Measurements from ENCODE around the gene FAM161B. TPM values are rescaled to one million over a fixed set of nuclear protein-coding genes. Genes with fewer than 3 reads are reported as not detected.
"Not testable (repeated sequence)": the region's sequence is repeated elsewhere in the genome, so short reads cannot be mapped to it uniquely, and the experiment has no call there.

The FAM161B gene
- total RNA-seq, 1 experiment from 2014 or later: 2.1 TPM

DNA sequence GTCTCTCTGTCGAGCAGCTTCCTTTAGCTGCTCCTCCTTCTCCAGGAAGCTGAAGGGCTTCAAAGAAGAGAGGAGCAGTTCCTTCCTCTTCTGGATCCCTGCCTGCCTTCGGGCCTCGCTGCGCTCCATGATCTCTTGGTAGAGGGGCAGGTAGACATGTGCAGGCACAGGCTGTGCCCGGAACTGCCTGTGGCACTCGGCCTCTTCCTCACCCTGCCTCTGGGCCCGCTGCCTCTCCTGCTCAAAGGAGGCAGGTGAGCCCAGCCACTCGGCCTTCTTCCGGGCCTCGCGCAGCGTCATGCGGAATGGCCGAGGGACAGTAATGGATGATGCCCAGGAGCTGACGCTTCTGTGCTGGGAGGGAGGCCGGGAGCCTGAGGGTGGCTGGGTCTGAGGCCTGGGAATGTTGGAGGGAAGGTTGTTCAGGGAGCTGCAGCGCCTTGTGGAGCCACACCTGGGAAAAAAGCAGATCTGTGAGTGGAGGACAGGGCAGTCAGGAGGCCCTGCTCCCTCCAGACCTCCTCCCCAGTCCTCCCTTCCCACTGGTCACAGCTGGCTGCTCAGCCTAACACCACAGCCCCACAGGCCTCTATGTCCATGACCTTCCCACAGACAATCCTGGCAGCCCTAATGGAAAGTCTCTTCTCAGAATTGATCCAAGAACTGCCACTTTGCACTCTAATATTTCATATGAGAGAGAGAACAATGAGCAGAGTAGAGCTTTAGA, 5.3 kb downstream of the FAM161B start:
- no peak for DNase-seq (ENCODE audit: extremely low read depth, low read depth)

DNA sequence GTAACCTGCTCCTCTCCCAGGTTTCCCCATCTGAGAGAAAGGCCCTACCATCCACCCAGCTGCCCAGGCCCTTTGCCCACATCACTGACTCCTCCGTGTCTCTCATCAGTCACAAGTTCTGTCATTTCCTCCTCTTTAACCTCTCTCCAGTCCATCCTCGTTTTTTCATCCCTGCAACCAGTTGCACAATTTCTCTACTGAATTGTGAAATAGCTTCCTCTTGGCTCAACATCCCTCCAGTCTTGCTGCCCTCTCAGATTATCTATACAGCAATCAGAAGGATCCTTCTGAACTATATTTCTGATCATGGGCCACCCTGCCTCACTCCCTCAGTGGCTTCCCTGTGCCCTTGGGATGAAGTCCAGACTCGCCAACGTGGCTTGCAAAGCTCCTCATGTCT, 6.8 kb downstream of the FAM161B start:
- no peak for DNase-seq (ENCODE audit: extremely low read depth, low read depth)

DNA sequence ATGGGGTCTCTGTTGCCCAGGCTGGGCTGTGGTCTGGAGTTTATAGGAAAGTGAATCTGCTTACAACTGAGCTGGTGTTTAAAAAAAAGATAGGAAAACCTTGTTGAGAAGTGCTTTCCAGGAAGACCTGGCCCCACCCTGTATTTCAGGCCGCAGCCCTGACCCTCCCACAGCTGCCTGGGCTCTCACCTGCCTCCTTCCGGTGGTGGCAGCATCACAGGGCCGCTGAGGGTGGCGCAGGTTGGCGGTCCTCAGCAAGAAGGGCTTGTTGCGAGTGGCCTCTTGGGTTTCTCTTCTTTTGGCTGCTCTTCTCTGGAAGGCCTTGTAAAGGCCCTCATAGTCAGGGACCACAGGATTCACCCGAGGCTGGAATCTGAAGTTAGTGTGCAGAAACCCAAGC, 7.7 kb downstream of the FAM161B start:
- DNase-seq (ENCODE audit: extremely low read depth, low read depth): no peak

DNA sequence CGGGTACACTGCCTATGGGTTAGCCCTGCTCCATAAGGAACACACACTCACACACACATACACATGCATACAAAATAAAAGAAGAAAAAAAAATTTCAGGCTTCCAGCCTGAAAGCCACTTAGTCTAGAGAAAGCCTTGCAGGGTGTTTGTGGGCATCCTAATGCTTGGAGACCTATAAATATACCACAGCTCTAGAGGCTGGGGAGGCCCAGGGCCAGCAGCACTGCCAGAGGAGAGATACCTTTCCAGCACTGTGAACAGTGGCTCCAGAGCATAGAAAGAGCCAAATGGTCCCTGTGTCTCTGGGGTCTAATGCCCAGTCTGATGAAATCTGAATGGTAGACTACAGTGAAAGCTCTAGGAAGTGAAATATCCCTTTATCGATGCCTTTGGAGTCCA, 12.9 kb downstream of the FAM161B start:
- DNase-seq (ENCODE audit: extremely low read depth, low read depth): no peak

DNA sequence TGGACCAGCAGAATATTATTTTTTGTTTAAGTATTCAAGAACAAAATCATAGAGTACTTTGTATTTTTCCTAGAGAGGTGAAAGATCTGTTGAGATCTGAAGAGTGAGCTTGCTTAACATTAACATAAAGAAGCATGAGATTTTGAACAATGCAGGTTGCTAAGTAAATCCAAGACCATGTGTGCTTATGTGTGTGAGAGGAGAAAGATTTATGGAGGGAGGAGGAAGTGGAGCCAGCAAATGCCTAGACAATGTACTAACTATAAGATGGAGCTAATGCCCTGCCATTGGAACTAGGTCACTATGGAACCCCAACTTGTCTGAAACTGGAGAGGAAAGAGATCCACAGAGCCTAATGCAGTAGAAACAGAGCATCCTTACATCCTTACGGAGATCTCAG, 13.3 kb downstream of the FAM161B start:
- DNase-seq (ENCODE audit: extremely low read depth, low read depth): no peak

DNA sequence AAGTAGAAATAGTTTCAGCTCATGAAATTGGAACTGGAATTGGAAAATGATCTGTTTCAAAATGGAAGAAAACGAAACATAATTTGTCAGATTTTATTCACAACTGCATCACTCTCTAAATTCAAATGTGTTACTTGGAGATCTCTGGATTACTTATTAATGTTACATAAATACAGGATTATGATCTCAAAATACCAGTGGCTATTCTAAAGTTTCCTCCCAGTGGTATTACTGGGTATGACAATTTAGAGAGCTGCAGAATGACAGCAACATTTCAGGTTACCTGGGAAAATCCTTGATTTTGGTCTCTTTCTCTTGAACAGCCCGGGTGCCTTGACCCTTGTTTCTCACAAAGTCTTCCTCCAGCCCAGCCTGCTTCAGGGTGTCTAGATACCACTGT, 14.2 kb downstream of the FAM161B start:
- no peak for DNase-seq (ENCODE audit: extremely low read depth, low read depth)

DNA sequence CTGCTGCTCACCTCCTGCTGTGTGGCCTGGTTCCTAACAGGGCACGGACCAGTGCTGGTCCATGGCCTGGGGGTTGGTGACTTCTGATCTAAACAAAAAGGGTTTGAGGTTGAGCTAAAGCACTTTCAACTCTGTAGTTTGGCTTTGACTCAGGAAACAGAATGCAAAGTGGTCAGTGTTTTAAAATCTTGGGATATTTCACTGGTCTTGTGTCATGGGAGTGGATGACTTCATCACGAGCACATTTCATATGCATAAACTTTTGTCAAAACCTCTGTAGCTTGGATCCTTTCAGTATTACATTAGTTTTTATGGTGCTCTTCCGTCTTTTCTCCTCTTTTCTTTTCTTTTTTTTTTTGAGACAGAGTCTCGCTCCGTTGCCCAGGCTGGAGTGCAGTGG, 25.6 kb downstream of the FAM161B start:
- no peak for DNase-seq (ENCODE audit: extremely low read depth, low read depth)

DNA sequence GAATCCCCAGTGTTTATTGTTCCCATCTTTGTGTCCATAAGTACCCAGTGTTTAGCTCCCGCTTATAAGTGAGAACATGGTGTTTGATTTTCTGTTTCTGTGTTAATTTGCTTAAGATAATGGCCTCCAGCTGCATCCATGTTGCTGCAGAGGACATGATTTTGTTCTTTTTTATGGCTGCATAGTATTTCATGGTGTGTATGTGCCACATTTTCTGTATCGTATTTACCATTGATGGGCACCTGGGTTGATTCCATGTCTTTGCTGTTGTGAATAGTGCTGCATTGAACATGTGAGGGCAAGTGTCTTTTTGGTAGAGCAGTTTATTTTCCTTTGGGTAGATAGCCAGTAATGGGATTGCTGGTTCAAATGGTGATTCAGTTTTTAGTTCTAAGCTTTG, 30.4 kb downstream of the FAM161B start:
- not testable (repeated sequence) for DNase-seq (ENCODE audit: extremely low read depth, low read depth)

DNA sequence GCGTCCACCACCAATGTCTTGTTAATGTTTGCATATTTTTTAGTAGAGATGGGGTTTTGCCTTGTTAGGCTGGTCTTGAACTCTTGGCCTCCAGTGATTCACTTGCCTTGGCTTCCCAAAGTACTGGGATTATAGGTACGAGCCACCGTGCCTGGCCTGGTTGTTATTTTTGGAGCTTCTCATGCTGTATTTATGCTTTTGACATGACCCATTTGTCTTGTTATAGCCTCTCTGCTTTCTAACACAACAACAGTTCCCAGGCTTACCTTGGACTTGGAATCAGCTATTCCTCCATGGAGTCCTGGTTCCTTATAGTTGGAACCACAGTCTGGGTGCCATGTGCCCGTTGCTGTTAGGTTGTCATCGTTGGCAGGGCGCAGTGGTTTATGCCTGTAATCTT, 33.6 kb downstream of the FAM161B start:
- no peak for DNase-seq (ENCODE audit: extremely low read depth, low read depth)

DNA sequence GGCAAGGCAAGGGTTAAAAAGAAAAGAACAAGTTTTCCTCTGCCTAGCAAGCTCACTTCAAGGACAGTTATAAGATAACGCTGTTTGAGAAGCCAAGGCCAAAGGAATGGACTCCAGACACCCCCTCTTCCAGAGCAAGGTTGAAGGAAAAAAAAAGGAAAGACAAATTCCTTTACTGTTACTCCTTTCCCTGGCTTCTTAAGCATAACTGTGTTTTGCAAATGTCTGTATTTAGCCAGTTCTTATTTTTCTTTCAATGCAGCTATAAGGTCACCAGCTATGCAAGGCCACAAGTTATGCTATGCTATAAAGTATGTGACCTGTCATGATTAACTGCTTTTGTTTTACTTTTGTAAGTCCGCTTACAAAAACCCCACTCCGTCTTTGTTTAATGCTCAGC, 36.6 kb downstream of the FAM161B start:
- DNase-seq (ENCODE audit: extremely low read depth, low read depth): no peak

DNA sequence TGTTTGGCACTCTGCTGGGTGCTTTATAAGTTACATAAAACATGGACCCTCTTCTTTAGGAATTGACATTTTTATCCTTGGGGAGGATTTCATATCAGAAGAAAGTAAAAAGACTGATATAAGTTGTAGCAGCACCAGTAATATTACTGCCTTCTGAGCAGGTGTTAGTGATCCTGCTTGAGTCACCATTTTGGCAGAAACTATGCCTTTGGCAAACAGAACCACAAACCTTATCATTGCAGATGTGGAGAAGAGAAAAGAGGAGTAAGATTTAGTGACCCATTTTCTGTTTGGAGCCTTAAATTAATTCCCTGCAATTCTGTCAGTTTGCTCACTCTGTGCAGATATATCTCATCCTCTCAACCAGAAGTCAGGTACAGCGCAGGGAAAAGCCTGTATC, 40.2 kb downstream of the FAM161B start:
- no peak for DNase-seq (ENCODE audit: extremely low read depth, low read depth)

DNA sequence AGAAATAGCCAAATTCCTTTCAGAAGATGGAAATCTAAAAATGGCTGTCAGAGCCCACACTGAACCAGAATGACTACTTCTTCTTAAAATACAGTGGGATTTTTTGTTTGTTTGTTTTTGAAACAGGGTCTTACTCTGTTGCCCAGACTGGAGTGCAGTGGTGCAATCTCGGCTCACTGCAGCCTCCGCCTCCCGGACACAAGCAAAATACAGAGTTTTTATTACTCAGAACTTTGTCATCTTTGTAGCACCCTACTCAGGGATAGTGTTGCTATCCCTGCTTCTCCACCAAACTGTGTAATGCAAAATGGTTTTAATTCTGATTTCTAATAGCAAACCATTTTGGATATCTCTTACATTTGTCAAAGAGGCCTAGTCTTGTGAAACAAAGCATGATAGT, 46.9 kb downstream of the FAM161B start:
- DNase-seq (ENCODE audit: extremely low read depth, low read depth): no peak

DNA sequence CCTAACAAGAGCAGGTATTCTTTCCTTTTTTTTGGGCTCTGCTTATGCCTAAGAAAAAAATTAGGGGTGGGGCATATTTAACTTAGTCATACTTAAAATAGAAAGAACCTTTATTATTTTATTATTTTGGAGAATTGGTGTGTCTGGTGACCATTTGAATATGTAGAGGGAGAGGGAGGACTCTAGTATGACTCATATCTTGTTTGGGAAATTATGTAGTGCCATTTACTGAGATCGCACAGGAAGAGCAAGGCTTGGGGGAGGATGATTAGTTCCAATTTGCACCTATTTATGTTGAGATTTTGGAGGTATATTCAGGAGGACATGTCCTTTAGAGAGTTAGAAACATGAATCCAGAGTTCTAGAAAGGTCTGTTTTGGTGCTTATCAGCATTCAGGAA, 53.4 kb downstream of the FAM161B start:
- no peak for DNase-seq (ENCODE audit: extremely low read depth, low read depth)

DNA sequence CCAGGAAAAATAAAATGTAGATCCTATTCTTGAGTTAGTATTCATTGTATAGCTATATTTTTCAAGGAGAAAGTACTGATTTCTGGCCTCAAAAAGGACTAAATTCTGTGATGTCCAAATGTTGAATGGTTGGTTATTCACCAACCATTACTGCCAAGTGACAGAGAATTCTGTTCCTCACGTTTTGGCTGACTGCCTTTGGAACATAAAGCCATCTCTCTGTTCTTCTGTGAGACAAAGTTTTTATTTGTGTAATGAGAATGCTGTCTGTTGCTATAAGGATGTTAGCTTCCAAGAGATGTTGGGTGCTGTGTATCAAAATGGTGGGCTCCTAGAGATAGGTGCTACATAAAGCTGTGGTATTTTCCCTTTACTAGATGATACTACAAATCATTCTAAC, 54.0 kb downstream of the FAM161B start:
- DNase-seq (ENCODE audit: extremely low read depth, low read depth): no peak

DNA sequence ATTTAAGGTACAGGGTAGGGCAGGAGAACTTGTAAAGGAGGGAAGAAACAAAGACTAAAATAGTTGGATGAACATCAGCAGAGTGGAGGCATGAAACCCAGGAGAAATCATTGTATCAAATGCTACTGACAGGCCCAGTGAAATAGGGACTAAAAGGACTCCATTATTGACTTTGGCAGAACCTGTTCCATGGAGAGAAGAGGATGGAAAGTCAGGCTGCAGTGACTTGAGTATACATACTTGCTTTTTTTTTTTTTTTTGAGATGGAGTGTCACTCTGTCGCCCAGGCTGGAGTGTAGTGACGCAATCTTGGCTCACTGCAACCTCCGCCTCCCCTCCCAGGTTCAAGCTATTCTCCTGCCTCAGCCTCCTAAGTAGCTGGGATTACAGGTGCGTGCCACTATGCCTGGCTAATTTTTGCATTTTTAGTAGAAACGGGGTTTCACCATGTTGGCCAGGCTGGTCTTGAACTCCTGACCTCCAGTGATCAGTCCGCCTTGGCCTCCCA, 55.7 kb downstream of the FAM161B start:
- DNase-seq (ENCODE audit: extremely low read depth, low read depth): not testable (repeated sequence)

DNA sequence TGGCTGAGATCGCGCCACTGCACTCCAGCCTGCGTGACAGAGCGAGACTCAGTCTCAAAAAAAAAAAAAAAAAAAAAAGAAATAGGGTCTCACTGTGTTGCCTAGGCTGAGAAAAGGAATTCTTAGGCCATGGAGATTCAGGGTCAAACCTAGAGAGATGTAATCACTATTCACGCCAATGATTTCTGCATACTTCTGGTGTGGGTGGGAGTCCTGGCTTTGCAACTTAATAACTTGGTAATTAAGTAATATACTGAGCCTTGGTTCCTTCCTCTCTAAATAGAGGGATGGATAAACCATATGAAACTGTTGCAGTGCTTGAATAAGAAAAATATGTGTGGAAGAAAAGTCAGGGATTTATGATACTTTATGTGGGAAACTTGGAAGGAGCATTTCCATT, 60.5 kb downstream of the FAM161B start:
- DNase-seq (ENCODE audit: extremely low read depth, low read depth): no peak

DNA sequence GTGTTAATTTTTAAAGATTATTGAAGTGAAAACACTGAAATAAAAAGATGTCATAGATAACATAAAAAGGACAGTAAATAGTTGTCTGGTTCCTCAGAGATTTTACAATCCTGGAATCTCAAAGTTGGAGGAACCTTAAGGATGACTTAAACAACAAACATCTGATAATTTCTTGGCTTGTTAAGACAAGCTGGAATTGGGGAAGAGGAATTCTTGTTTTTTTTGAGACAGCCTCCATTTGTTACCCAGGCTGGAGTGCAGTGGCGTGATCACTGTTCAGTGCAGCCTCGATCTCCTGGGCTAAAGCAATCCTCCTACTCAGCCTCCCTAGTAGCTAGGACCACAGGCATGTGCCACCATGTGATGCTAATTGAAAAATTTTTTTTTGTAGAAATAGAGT, 60.9 kb downstream of the FAM161B start:
- no peak for DNase-seq (ENCODE audit: extremely low read depth, low read depth)

DNA sequence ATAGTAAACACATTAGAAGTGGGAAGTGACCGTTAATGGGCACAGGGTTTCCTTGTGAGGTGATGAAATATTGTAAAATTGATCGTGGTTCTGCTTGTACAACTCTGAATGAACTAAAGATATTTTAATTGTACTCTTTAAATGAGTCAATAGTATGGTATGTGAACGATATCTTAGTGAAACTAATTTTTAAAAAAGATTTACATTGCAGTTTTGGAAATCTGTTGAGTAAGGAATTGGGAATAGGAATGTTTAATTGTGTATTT, 61.5 kb downstream of the FAM161B start:
- no peak for DNase-seq (ENCODE audit: extremely low read depth, low read depth)

DNA sequence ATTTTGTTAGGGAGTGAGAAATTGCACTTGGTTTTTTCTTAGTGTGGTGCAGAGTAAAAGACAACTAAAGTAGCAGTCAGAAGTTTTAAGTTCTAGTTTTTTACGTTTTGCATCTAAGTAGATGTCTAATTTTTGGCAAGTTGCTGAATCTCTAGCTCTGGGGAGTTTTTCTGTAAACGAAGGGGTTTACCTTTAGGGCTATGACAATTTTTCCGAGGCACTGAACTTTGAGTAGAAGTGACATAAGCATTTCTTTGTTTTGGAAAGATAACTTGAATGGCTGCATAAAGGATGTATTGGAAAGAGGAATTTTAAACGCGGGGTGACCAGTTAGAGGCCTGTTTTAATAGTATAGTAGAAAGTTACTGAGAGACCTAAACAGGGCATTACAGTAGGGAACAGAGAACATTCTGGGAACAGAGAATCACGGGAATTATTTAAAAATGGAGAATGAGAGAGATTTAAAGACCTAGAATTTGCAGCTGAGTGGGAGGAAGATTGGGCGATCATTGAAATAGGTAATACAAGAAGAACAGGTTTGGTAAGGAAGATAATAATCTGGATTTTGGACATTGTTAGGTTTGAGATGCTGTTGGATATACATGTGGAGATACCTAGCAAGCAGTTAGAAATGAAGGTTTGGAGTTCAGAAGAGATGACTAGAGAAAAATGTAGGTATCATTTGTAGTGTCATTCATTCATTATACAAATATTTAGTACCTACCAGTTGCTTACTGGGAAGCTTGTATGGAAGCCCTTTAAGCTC, 62.0 kb downstream of the FAM161B start:
- DNase-seq (ENCODE audit: extremely low read depth, low read depth): no peak

DNA sequence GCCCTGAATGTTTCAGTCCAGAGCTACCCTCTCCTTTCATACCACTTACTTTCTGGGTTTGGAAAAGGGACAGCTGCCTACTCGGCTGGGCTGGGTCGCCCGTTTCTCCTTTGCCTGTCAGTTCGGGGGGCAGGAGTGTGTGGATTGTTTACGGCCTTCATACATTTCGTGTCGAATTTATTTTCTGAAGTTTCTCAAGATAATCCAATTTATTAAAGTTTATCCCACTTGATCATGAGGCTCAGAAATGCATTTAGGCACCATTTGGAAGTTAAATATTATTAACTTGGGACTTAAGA, 62.6 kb downstream of the FAM161B start:
- no peak for DNase-seq (ENCODE audit: extremely low read depth, low read depth)

DNA sequence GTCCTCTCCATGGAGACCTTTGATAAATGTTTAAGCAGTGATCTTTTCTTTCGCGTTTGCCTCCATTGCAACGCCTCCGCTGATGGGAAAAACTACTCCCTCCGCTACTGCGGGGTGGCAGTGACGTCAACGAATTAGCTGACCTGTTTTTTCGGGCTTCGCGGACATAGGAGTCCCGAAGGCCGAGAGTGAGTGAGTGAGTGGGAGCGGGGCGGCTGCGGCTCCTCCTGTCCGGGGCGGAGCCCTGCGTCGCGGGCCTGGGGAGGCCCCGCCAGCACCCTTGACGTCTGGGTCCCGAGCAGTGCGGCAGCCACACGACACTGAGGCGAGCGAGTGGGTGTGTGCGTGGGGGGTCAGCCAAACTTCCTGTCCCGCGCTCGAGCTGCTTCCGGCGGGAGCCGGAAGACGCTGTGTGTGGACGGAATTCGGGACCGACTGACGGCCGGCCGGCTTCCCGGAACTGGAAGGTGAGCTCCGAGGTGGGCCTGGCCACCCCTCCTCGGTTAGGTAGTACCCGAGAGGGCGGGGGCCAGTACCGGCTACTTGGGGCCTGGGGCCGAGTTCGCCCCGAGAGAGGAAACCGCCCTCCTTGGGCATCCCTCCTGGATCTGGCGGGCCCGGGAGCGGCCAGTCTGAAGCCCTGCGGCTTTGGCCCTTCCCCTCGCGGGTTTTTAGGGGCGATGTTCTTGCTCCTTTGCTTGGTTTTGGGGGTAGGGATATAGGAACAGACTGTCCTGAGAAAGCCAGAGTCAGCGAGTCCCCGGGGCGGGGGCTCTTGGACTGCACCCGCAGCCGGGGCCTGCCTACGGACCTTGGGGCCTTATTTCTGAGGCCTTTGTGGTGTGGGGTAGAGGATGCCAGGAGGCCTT, 63.2 kb downstream of the FAM161B start, which contains the start of gene ZNF410:
Gene ZNF410 (plus strand): TSS at position 411 of the 869 bp plus-strand sequence. CDS start 5,317 bp downstream, outside the sequence.
- DNase-seq (ENCODE audit: extremely low read depth, low read depth): peak; percentile 92

All from NCI-H460 (cell line).